Tibial artery (tissue), 4 donors: Measurements from ENCODE around the gene GTF2I.
A peak's percentile ranks its signal among the peaks of the same experiment; 100 is the strongest.
"Not testable (repeated sequence)": the region's sequence is repeated elsewhere in the genome, so short reads cannot be mapped to it uniquely, and the experiment has no call there.

Experiments used
- DNase-seq, 2 donors: peaks; one replicate each; pipeline ENCODE4 v3.0.0-alpha.2; 2019
- H3K27ac ChIP-seq, 2 donors: fragments of 200-600 bp; sonication (generic) in 1 of 2; 1 replicate in 1 of 2; 2 replicates in 1 of 2; pipeline ENCODE4 v1.5.1; 2018 to 2019; ENCODE audit warnings: mild to moderate bottlenecking in 1 of 2
- H3K27me3 ChIP-seq, 2 donors: fragments of 200-600 bp; sonication (generic) in 1 of 2; one replicate each; pipeline versions ENCODE4 v1.5.1 to v1.6.0; 2016 to 2019
- H3K36me3 ChIP-seq, 3 donors: fragments of 200-600 bp; sonication (generic) in 2 of 3; one replicate each; pipeline ENCODE4 v1.5.1; 2016 to 2019; ENCODE audit warnings: mild to moderate bottlenecking in 2 of 3
- H3K4me1 ChIP-seq, 4 donors: fragments of 200-600 bp; sonication (generic) in 2 of 4; 1 replicate in 3 of 4; 2 replicates in 1 of 4; pipeline ENCODE4 v1.5.1; 2016 to 2019
- H3K4me3 ChIP-seq, 2 donors: fragments of 200-600 bp; sonication (generic) in 1 of 2; 1 replicate in 1 of 2; 2 replicates in 1 of 2; pipeline ENCODE4 v1.5.1; 2018 to 2019; ENCODE audit warnings: mild to moderate bottlenecking in 2 of 2
- H3K9me3 ChIP-seq, 3 donors: fragments of 200-600 bp; sonication (generic) in 1 of 3; one replicate each; pipeline ENCODE4 v1.5.1; 2016 to 2019
- intact Hi-C: fragments of 100-400 bp; cut with DNase I; formaldehyde crosslinking; loops from one replicate; pipeline ENCODE4 v1.15.0; 2023; ENCODE audit warnings: low total_unique reads

Gene GTF2I

GRCh38 chr7:74756673-74757072 lies 99.2 kb downstream of the GTF2I start:
- not testable (repeated sequence) for H3K4me3 ChIP-seq

GRCh38 chr7:74758268-74758667 lies 100.8 kb downstream of the GTF2I start:
- H3K36me3 ChIP-seq, intact Hi-C loops, DNase-seq, H3K4me1 ChIP-seq, H3K27me3 ChIP-seq, H3K9me3 ChIP-seq, H3K4me3 ChIP-seq, H3K27ac ChIP-seq: not testable (repeated sequence)

More at GRCh38 chr7:74756673-74757072, 99.2 kb downstream of the GTF2I start:
- H3K9me3 ChIP-seq, H3K27me3 ChIP-seq, H3K4me1 ChIP-seq, DNase-seq, H3K36me3 ChIP-seq, H3K27ac ChIP-seq, intact Hi-C loops: not testable (repeated sequence)

GRCh38 chr7:74758982-74759381 lies 101.5 kb downstream of the GTF2I start:
- intact Hi-C loops, H3K4me3 ChIP-seq, H3K27ac ChIP-seq: not testable (repeated sequence)

GRCh38 chr7:74765205-74765918 lies 107.8 kb downstream of the GTF2I start:
- H3K27ac ChIP-seq, H3K27me3 ChIP-seq, H3K4me3 ChIP-seq, H3K9me3 ChIP-seq, H3K36me3 ChIP-seq, H3K4me1 ChIP-seq, DNase-seq, intact Hi-C loops: not testable (repeated sequence)

More at GRCh38 chr7:74758982-74759381, 101.5 kb downstream of the GTF2I start:
- H3K36me3 ChIP-seq, H3K9me3 ChIP-seq, DNase-seq, H3K4me1 ChIP-seq, H3K27me3 ChIP-seq: not testable (repeated sequence)

- intact Hi-C loops, DNase-seq: not testable (repeated sequence)
These were observed 109.0 kb downstream of the GTF2I start for GRCh38 chr7:74766509-74766908.

GRCh38 chr7:74766991-74767390 lies 109.5 kb downstream of the GTF2I start:
- H3K4me3 ChIP-seq, DNase-seq, H3K4me1 ChIP-seq, H3K9me3 ChIP-seq, H3K27me3 ChIP-seq, intact Hi-C loops, H3K36me3 ChIP-seq, H3K27ac ChIP-seq: not testable (repeated sequence)

More at GRCh38 chr7:74766509-74766908, 109.0 kb downstream of the GTF2I start:
- H3K27ac ChIP-seq, H3K4me3 ChIP-seq, H3K27me3 ChIP-seq, H3K4me1 ChIP-seq, H3K9me3 ChIP-seq, H3K36me3 ChIP-seq: not testable (repeated sequence)

GRCh38 chr7:74770062-74770461 lies 112.5 kb downstream of the GTF2I start:
- intact Hi-C loops, H3K27me3 ChIP-seq, H3K36me3 ChIP-seq, H3K4me1 ChIP-seq, H3K4me3 ChIP-seq, H3K9me3 ChIP-seq, DNase-seq, H3K27ac ChIP-seq: not testable (repeated sequence)

- intact Hi-C loops, H3K27ac ChIP-seq, H3K36me3 ChIP-seq, H3K27me3 ChIP-seq, H3K4me1 ChIP-seq, H3K4me3 ChIP-seq, H3K9me3 ChIP-seq: not testable (repeated sequence)
- DNase-seq: peak in 1 of 2 donors; percentile 56
These were observed 114.6 kb downstream of the GTF2I start for GRCh38 chr7:74772093-74772492.

GRCh38 chr7:74773760-74774750 lies 116.5 kb downstream of the GTF2I start, which contains the start of gene NCF1:
TSS of gene NCF1 (plus strand) at chr7:74774011. CDS start at chr7:74774032, 21 bp downstream.
- intact Hi-C loops, DNase-seq, H3K27ac ChIP-seq, H3K4me3 ChIP-seq, H3K9me3 ChIP-seq, H3K36me3 ChIP-seq, H3K4me1 ChIP-seq, H3K27me3 ChIP-seq: not testable (repeated sequence)

GRCh38 chr7:74775111-74775510 lies 117.6 kb downstream of the GTF2I start:
- H3K27me3 ChIP-seq, intact Hi-C loops, H3K36me3 ChIP-seq, DNase-seq, H3K4me3 ChIP-seq, H3K4me1 ChIP-seq, H3K27ac ChIP-seq, H3K9me3 ChIP-seq: not testable (repeated sequence)

GRCh38 chr7:74779053-74779452 lies 121.5 kb downstream of the GTF2I start:
- DNase-seq, intact Hi-C loops: not testable (repeated sequence)

GRCh38 chr7:74781746-74782145 lies 124.2 kb downstream of the GTF2I start:
- H3K36me3 ChIP-seq, DNase-seq, H3K27ac ChIP-seq, intact Hi-C loops, H3K4me3 ChIP-seq, H3K27me3 ChIP-seq, H3K4me1 ChIP-seq, H3K9me3 ChIP-seq: not testable (repeated sequence)

More at GRCh38 chr7:74779053-74779452, 121.5 kb downstream of the GTF2I start:
- not testable (repeated sequence) for H3K36me3 ChIP-seq, H3K27ac ChIP-seq, H3K4me1 ChIP-seq, H3K9me3 ChIP-seq, H3K27me3 ChIP-seq, H3K4me3 ChIP-seq

GRCh38 chr7:74783595-74783994 lies 126.1 kb downstream of the GTF2I start:
- H3K4me1 ChIP-seq, H3K4me3 ChIP-seq, intact Hi-C loops, H3K27ac ChIP-seq, H3K27me3 ChIP-seq, H3K9me3 ChIP-seq, H3K36me3 ChIP-seq: not testable (repeated sequence)
- peak in 1 of 2 donors; percentile 62 for DNase-seq
